HUES64 (cell line): ENCODE data around the gene POLN.
"Not testable (repeated sequence)": the region's sequence is repeated elsewhere in the genome, so short reads cannot be mapped to it uniquely, and the experiment has no call there.

ENCODE experiments used
- H3K27ac ChIP-seq: 2 replicates; pipeline ENCODE4 v1.7.0; 2013; ENCODE audit warnings: low read depth, low read length, inconsistent platforms
- H3K27me3 ChIP-seq: 2 replicates; pipeline ENCODE4 v1.6.1; 2013; ENCODE audit warnings: mild to moderate bottlenecking, low read length; ENCODE audit not compliant: insufficient read depth
- H3K36me3 ChIP-seq: 2 replicates; pipeline ENCODE4 v1.6.1; 2013; ENCODE audit warnings: mild to moderate bottlenecking, low read length; ENCODE audit not compliant: insufficient read depth
- H3K4me1 ChIP-seq: 2 replicates; pipeline ENCODE4 v1.6.1; 2013; ENCODE audit warnings: mild to moderate bottlenecking, low read length, moderate library complexity; ENCODE audit not compliant: insufficient read depth
- H3K4me3 ChIP-seq: 2 replicates; pipeline ENCODE4 v1.5.1; 2013; ENCODE audit warnings: mild to moderate bottlenecking, low read length, moderate library complexity
- H3K9ac ChIP-seq: 2 replicates; pipeline ENCODE4 v1.6.1; 2013; ENCODE audit warnings: mild to moderate bottlenecking, low read depth, low read length
- H3K9me3 ChIP-seq: 2 replicates; pipeline ENCODE4 v1.6.1; 2013; ENCODE audit warnings: low read depth, low read length; ENCODE audit not compliant: insufficient read depth
- WGBS: fragments of 150-250, 120-280 bp; methylation state at CpG from one replicate; pipeline ENCODE4 v1.1.7; 2013; ENCODE audit warnings: missing lambda C conversion rate; 5-methylcytosine and 5-hydroxymethylcytosine counted together

Gene POLN

DNA sequence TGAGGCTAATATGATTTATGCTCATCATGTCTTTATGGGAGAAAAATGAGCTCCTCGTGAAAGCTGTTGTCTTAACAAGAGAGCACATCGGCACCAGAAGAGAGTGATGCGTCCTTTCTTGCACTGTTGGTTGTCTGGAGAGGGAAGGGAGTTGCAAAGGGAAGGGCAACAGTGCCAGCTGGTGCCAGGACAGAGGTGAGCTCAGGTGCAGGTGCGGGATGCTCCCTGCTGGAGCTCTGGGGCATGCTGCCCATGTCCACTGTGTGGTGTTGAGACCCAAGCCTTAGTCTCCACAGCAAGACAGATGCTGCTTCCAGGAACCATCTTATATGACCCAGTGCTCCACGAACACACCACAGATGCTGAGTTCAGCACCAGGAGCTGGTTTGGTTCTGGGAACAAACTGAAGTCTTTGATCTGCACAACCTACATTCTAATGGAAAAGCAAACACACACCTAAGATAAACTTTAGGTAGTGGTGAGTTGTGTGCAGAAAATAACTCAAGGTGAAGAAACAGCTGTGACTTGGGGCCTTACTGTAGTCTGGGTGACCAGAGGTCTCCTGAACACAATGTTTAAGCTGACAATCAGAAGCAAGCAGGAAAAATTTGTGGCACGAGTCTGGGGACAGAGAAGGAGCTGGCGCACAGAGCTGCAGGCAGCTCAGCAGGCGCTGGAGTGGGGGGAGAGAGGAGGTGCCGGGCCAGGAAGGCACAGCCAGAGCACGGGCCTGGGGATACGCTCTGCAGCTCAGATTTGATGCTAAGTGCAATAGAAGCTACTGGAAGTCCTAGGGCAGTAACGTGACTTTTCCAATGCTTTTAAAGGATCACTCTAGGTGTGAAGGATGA lies 73.2 kb downstream of the POLN start:
- H3K9ac ChIP-seq, result no peak overlapping the region
- no peak overlapping the region for H3K27ac ChIP-seq
- WGBS, result 86% methylated on average over 12 of the region's 12 CpGs
- H3K9me3 ChIP-seq, result no peaks in the 10 kb centered on the region
- H3K4me1 ChIP-seq, result no peaks in the 10 kb centered on the region
- H3K27me3 ChIP-seq, result no peaks in the 10 kb centered on the region
- H3K4me3 ChIP-seq, result no peak overlapping the region
- H3K36me3 ChIP-seq, result no peaks in the 10 kb centered on the region

DNA sequence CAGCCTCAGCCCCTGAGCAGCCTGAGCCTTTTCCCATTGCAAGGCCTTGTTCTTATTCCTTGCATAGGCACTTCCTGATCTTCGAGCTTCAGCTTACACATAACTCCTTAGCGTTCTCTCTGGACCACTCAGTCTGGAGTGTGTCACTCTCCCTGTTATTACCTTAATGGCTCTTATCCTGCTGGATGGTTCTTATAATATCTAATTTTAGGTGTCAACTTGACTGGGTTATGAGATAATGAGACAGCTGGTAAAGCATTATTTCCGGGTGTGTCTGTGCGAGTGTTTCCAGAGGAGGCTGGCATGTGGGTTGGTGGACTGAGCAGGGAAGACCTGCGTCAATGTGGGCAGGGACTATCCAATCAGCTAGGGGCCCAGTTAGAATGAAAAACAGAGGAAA lies 75.7 kb downstream of the POLN start:
- WGBS, result 92% methylated on average over 5 of the region's 5 CpGs
- H3K36me3 ChIP-seq, result no peaks in the 10 kb centered on the region
- H3K9me3 ChIP-seq, result no peaks in the 10 kb centered on the region
- no peaks in the 10 kb centered on the region for H3K4me1 ChIP-seq
- H3K27me3 ChIP-seq, result no peaks in the 10 kb centered on the region
- H3K27ac ChIP-seq, result no peak overlapping the region
- H3K9ac ChIP-seq, result no peak overlapping the region
- no peak overlapping the region for H3K4me3 ChIP-seq

DNA sequence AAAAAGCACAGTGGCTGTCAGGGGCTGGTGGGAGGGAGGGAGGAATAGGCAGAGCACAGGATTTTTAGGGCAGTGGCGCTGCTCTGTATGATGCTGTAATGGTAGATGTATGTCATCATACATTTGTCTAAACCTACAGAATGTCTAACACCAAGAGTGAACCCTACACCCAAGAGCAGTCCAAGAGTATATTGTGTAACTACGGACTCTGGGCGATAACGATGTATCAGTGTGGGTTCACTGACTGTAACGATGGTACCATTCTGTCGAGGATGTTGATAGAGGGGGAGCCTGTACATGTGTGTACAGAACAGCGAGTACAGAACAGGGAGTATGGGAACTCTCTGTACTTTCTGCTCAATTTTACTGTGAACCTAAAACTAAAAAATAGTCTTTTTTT lies 76.5 kb downstream of the POLN start:
- Histone ChIP-seq H3K4me1 (no peaks in the 10 kb centered on the region), H3K27ac (no peak overlapping the region), H3K4me3 (no peak overlapping the region), H3K27me3 (no peaks in the 10 kb centered on the region), H3K9me3 (no peaks in the 10 kb centered on the region), H3K36me3 (no peaks in the 10 kb centered on the region), H3K9ac (no peak overlapping the region)
- 89% methylated on average over 7 of the region's 7 CpGs for WGBS

DNA sequence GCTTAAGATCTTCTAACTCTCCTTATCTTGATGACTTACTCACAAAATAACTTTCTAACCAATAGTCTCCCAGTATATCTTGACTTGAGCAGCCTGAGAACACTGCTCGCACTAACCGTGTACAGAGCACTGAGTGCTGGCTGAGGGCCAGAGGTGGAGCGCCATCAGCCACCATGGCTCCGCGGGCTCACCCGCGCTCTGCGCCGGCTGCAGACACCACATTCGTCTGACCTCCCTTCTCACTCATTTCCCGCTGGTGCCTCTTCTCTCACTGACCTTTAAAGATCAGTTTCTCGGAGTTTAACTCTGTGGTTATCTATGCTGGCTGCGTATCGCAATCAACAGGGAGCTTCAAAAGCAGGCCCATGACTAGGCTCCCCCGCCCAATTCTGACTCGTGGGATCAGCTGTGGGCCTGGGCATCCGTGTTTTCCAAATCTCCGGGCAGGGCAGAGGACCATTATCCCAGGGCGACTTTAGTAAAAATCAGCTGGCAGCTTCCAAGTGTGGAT lies 78.6 kb downstream of the POLN start:
- no peak overlapping the region for H3K27ac ChIP-seq
- no peak overlapping the region for H3K9ac ChIP-seq
- H3K4me1 ChIP-seq, result no peaks in the 10 kb centered on the region
- H3K4me3 ChIP-seq, result no peak overlapping the region
- H3K27me3 ChIP-seq, result no peaks in the 10 kb centered on the region
- no peaks in the 10 kb centered on the region for H3K36me3 ChIP-seq
- 90% methylated on average over 19 of the region's 19 CpGs for WGBS
- H3K9me3 ChIP-seq, result no peaks in the 10 kb centered on the region

DNA sequence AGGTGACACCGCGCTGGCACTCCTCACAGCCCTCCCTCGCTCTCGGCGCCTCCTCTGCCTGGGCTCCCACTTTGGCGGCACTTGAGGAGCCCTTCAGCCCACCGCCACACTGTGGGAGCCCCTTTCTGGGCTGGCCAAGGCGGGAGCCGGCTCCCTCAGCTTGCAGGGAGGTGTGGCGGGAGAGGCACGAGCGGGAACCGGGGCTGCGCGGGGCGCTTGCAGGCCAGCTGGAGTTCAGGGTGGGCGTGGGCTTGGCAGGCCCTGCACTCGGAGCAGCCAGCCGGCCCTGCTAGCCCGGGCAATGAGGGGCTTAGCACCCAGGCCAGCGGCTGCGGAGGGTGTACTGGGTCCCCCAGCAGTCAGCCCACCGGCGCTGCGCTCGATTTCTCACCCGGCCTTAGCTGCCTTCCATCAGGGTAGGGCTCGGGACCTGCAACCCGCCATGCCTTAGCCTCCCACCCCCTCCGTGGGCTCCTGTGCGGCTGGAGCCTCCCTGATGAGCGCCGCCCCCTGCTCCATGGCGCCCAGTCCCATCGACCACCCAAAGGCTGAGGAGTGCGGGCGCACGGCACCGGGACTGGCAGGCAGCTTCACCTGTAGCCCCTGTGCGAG lies 80.7 kb downstream of the POLN start:
- H3K4me1 ChIP-seq, H3K27me3 ChIP-seq, H3K36me3 ChIP-seq, H3K4me3 ChIP-seq, H3K9me3 ChIP-seq, H3K27ac ChIP-seq, H3K9ac ChIP-seq: not testable (repeated sequence)
- 94% methylated on average over 40 of the region's 40 CpGs for WGBS

DNA sequence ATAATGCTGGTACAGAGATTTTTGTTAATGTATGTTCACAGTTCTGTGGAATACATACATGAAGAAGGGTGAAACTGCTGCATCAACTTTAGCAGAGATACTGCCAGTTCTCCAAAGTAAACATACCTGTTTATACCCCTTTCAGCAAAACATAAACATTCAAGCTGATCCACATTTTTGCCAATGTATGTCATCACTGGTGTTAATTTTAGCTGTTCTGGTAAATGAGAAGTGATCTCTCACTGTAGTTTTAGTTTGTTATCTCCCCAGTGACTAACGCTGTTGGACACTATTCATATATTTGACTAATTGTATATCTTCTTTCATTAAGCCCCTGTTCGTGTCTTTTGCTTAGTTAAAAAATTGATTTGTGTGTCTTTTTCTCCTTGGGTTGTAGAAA lies 82.0 kb downstream of the POLN start:
- Histone ChIP-seq H3K27me3 (no peaks in the 10 kb centered on the region), H3K9ac (no peak overlapping the region), H3K9me3 (peaks cover 1% of the 10 kb centered on the region; the same call in 1 of the 2 replicates), H3K4me3 (no peak overlapping the region), H3K4me1 (no peaks in the 10 kb centered on the region), H3K27ac (no peak overlapping the region), H3K36me3 (no peaks in the 10 kb centered on the region)
- 94% methylated on average over 1 of the region's 2 CpGs for WGBS

DNA sequence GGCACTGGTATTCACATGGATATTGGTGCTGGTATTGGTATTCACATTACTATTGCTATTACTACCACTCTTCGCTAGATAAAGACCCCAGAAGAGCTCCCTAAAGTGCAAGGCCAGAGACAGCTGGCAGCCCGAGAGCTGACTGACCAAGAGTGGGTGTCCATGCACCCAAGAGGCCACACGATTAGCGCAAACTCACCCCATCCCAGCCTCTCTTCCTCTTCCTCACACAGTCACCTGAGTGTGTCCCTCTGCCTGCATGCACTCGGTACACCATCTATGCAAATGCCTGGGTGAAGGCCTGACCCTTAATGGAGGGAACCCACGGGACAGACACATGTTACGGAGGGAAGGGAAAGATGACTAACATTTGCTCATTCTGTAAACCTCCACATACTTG lies 86.7 kb downstream of the POLN start:
- H3K27ac ChIP-seq, result no peak overlapping the region
- H3K36me3 ChIP-seq, result no peaks in the 10 kb centered on the region
- no peak overlapping the region for H3K4me3 ChIP-seq
- WGBS, result 94% methylated on average over 7 of the region's 7 CpGs
- H3K9ac ChIP-seq, result no peak overlapping the region
- H3K9me3 ChIP-seq, result peaks cover 10% of the 10 kb centered on the region; the same call in 1 of the 2 replicates
- H3K4me1 ChIP-seq, result no peaks in the 10 kb centered on the region
- peaks cover 15% of the 10 kb centered on the region; the same call in 1 of the 2 replicates for H3K27me3 ChIP-seq

DNA sequence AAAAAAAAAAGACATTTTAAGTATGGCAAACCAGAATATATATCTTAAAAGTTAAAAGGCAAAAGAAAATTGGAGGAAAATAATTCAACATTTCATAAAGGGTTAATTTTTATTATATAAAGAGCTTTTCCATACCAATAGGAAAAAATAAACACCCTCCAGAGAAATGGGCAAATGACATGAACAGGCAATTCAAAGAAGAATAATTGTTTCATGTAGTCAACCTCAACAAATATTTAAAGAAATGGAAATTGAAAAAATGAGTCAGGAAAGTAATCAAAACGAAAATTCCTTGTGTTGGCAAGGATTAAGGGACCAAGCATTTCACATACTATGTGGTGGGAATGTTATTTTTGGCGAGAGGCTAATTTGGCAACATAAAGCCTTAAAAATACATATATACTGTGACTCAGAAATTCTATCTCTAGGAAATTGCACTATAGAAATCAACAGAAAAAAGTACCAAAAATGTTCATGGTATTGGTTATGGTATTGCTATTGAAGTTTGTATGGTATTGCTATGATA lies 87.6 kb downstream of the POLN start:
- Histone ChIP-seq H3K4me1 (no peaks in the 10 kb centered on the region), H3K36me3 (no peaks in the 10 kb centered on the region), H3K27me3 (peaks cover 15% of the 10 kb centered on the region; the same call in 1 of the 2 replicates), H3K9ac (no peak overlapping the region), H3K9me3 (peaks cover 10% of the 10 kb centered on the region; the same call in 1 of the 2 replicates), H3K27ac (no peak overlapping the region), H3K4me3 (no peak overlapping the region)
- WGBS, result 80% methylated on average over 1 of the region's 2 CpGs

DNA sequence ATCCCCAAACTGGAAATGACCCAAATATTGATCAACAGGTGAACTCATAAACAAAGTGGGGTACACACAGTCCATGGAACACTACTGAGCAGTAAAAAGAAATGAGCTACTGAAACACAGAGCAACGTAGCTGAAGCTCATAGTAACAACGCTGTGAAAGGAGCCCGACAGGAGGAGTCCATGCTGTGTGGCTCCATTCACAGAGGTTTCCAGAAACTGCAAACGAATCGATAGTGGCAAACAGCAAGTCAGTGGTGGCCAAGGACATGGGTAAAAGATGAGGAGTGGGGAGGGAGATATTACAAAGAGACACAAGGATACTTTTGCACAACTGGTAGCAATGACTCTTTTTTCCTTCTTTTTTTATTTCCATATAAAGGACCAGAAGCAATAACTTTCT lies 90.4 kb downstream of the POLN start:
- H3K27me3 ChIP-seq, result peaks cover 33% of the 10 kb centered on the region
- H3K4me1 ChIP-seq, result no peaks in the 10 kb centered on the region
- peaks cover 10% of the 10 kb centered on the region; the same call in 1 of the 2 replicates for H3K9me3 ChIP-seq
- WGBS, result 80% methylated on average over 5 of the region's 5 CpGs
- no peaks in the 10 kb centered on the region for H3K36me3 ChIP-seq
- no peak overlapping the region for H3K27ac ChIP-seq
- H3K9ac ChIP-seq, result no peak overlapping the region
- no peak overlapping the region for H3K4me3 ChIP-seq

DNA sequence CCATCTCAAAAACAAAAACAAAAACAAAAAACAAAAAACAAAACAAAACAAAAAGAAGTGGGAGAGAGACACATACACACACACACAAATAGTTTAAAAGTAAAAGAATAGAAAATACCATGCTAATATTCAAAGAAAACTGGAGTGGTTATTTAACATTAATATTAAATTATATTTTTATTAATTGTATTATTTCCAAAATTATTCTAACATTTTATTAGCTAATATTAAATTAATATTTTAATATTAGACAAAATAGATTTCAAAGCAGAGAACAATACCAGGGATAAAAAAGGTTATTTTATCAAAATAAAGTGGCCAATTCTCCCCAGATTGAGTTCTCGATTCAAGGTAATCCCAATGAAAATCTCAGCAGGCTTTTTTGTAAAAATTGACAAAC lies 91.8 kb downstream of the POLN start:
- Histone ChIP-seq H3K9me3 (peaks cover 10% of the 10 kb centered on the region; the same call in 1 of the 2 replicates), H3K27me3 (peaks cover 47% of the 10 kb centered on the region), H3K27ac (no peak overlapping the region), H3K36me3 (no peaks in the 10 kb centered on the region), H3K9ac (no peak overlapping the region), H3K4me3 (no peak overlapping the region), H3K4me1 (no peaks in the 10 kb centered on the region)
- WGBS, result 100% methylated on average over 1 of the region's 1 CpG
